Muscle of arm (tissue), 14 donors: ENCODE data around the gene MMADHC. TPM values are rescaled to one million over a fixed set of nuclear protein-coding genes. Genes with fewer than 3 reads are reported as not detected.

Experiments used
- DNase-seq: peaks from one replicate; pipeline ENCODE4 v3.0.0-alpha.2; 2013
- long read RNA-seq, 11 donors: transcript quantifications; one replicate each; lab custom pipeline, GENCODE V29; 2026
- polyA plus RNA-seq, 12 donors: library from polyadenylated mRNA; unstranded; fragments of 120-200 nt; gene quantifications; one replicate each; pipeline ENCODE4 v1.2.1, GENCODE V29; 2013; ENCODE audit not compliant: insufficient read length in 12 of 12

MMADHC gene
- 100 to 1,000 TPM in 9 of 12 donors, 10 to 100 TPM in 2, not detected in 1; 68.1 to 132 (median 114) TPM for polyA plus RNA-seq
- long read RNA-seq, donor 1, transcript MMADHC-201 (8 exons, 1,436 nt), result major isoform, 45 of 54 reads
- long read RNA-seq, donor 1, partial matches to known transcripts, result 5 of 54 reads
- long read RNA-seq, donor 1, other reads (novel, unspliced or antisense), result 0 of 54 reads
- long read RNA-seq, donor 2, transcript MMADHC-201 (8 exons, 1,436 nt), result major isoform, 79 of 82 reads
- long read RNA-seq, donor 2, partial matches to known transcripts, result 0 of 82 reads
- long read RNA-seq, donor 2, other reads (novel, unspliced or antisense), result 0 of 82 reads
- long read RNA-seq, donor 3, transcript MMADHC-201 (8 exons, 1,436 nt), result major isoform, 25 of 29 reads
- long read RNA-seq, donor 3, partial matches to known transcripts, result 0 of 29 reads
- long read RNA-seq, donor 3, other reads (novel, unspliced or antisense), result 0 of 29 reads
- long read RNA-seq, donor 4, transcript MMADHC-201 (8 exons, 1,436 nt), result major isoform, 19 of 20 reads
- long read RNA-seq, donor 4, partial matches to known transcripts, result 0 of 20 reads
- long read RNA-seq, donor 4, other reads (novel, unspliced or antisense), result 0 of 20 reads
- long read RNA-seq, donor 5, transcript MMADHC-201 (8 exons, 1,436 nt), result major isoform, 72 of 85 reads
- long read RNA-seq, donor 5, transcript MMADHC-203 (7 exons, 1,726 nt), result minor isoform, 8 of 85 reads
- long read RNA-seq, donor 5, partial matches to known transcripts, result 5 of 85 reads
- long read RNA-seq, donor 5, other reads (novel, unspliced or antisense), result 0 of 85 reads
- long read RNA-seq, donor 6, transcript MMADHC-201 (8 exons, 1,436 nt), result major isoform, 20 of 24 reads
- long read RNA-seq, donor 6, partial matches to known transcripts, result 0 of 24 reads
- long read RNA-seq, donor 6, other reads (novel, unspliced or antisense), result 0 of 24 reads
- long read RNA-seq, donor 7, transcript MMADHC-201 (8 exons, 1,436 nt), result major isoform, 32 of 42 reads
- long read RNA-seq, donor 7, partial matches to known transcripts, result 6 of 42 reads
- long read RNA-seq, donor 7, other reads (novel, unspliced or antisense), result 0 of 42 reads
- long read RNA-seq, donor 8, transcript MMADHC-201 (8 exons, 1,436 nt), result major isoform, 60 of 61 reads
- long read RNA-seq, donor 8, partial matches to known transcripts, result 0 of 61 reads
- long read RNA-seq, donor 8, other reads (novel, unspliced or antisense), result 0 of 61 reads
- long read RNA-seq, donor 9, transcript MMADHC-201 (8 exons, 1,436 nt), result major isoform, 29 of 32 reads
- long read RNA-seq, donor 9, partial matches to known transcripts, result 0 of 32 reads
- long read RNA-seq, donor 9, other reads (novel, unspliced or antisense), result 0 of 32 reads
- long read RNA-seq, donor 10, transcript MMADHC-201 (8 exons, 1,436 nt), result major isoform, 55 of 63 reads
- long read RNA-seq, donor 10, partial matches to known transcripts, result 5 of 63 reads
- long read RNA-seq, donor 10, other reads (novel, unspliced or antisense), result 0 of 63 reads
- long read RNA-seq, donor 11, transcript MMADHC-201 (8 exons, 1,436 nt), result major isoform, 46 of 57 reads
- long read RNA-seq, donor 11, transcript MMADHC-203 (7 exons, 1,726 nt), result minor isoform, 5 of 57 reads
- long read RNA-seq, donor 11, partial matches to known transcripts, result 6 of 57 reads
- long read RNA-seq, donor 11, other reads (novel, unspliced or antisense), result 0 of 57 reads

DNA sequence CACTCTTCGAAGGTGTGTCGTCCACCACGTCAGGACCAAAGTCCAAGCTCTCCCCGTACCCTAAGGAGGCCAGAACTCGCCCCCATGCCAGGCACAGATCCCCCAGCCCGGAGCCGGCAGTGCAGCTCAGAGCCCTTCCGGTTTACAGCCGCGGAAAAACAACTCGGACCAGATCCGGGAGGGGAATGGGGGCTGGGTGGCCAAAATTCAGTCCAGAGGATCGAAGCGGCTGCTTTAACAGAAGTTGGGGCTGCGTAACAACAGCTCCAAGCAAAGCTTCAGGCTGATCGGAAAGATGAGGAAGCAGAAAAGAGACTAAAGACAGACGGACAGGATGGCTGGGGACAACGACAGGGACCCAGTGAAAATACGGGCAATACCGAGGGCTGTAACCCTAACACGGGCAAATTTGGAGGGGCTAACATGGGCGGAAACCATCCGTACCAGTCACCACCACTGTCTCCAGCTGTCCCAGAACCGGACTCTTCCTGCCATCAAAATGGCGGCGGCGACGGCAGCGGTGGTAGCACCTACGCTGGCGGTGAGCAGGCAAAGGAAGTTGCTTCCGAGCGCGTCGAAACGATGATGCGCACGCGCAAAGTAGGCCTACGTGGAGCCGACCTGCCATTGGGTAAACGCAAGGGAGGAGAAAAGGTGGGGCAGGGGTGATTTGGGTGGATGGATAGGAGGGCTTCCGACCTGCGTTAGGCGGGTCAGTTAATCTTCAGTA lies at the start of gene MMADHC:
Gene MMADHC, minus strand, starts transcription at position 556 of the 730 bp plus-strand sequence. CDS start 678 bp downstream, outside the sequence.
- peak; percentile 95 for DNase-seq

DNA sequence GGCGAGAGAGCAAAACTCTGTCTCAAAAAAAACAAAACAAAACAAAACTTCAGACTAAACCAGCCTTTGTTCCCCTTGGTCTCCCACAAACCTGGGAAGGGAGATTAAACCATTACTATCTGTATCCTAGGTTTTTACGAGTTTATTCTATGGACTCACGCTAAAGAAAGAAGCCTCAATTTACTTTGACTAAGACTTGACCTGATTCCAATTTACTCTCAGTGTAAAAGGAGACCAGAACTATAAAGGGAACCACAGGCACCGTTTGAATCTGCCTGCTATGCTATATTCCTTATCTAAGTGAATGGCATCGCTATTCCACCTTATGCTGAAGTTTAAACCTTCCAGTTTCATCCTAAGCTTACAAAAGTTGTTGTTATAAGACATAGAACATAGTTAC lies 46.5 kb upstream of the MMADHC start:
- DNase-seq, result no peak

DNA sequence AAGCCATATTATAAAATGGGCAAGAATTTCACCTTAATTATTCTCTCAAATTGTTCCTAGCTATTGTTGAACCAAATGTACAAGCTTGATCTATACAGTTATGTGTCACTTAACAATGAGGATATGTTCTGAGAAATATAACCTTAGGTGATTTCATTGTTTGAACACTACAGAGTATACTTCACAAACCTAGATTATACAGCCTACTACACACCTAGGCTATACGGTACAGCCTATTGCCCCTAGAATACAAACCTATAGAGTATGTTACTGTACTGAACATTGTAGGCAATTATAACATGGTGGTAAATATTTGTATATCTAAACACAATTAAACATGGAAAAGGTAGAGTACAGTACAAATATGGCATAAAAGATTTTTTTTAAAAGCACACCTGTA lies 42.9 kb upstream of the MMADHC start:
- DNase-seq, result no peak

DNA sequence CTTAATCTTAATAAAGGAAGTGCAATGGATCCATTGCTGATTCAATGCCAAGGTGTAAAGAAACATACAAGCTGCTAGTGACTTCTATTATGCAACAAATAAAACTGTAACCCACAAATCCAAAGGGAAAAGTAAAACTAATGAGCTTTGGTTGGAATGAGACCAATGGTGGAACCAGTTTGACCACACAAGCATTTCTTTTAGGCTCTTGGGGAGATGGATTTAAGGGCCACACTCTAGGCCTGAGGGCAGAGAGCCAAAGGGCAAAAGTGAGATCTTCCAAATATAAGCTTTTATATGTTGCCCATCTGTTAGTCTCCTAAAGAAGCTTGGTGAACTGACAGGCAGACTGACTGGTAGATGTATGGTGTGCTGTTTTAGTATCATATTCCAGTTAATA lies 41.5 kb upstream of the MMADHC start:
- DNase-seq, result no peak

DNA sequence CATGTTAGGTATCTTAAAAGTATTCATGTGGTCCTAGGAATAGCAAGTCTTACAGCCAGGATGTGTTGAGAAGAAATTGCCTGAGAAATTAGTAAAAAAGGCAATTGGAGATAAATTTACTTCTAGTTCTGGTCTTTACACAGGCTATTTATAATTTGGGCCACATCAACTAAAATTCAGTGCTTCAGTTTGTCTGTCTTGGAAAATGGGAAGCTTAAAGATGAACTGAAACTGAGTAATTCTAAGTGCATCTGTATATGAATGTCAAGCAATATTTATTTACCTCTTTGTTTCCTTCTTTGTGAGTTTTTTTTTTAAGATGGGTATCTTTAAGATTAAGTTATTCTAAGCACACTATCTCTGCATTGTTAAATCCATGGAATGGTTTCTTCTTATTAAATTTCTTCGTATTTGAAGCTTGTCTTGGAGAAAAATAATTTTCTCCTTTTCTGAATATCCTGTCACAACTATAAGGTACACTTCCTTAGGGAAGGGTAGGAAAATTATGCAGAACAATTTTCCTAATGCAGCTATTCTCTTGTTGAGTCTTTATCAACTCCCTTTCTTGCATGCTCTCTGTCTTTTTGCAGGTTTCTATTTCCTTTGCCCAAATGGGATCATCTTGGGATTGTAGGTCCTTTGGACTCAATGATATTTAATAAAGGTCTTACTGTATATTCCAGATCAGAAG lies 39.7 kb upstream of the MMADHC start:
- DNase-seq, result no peak

DNA sequence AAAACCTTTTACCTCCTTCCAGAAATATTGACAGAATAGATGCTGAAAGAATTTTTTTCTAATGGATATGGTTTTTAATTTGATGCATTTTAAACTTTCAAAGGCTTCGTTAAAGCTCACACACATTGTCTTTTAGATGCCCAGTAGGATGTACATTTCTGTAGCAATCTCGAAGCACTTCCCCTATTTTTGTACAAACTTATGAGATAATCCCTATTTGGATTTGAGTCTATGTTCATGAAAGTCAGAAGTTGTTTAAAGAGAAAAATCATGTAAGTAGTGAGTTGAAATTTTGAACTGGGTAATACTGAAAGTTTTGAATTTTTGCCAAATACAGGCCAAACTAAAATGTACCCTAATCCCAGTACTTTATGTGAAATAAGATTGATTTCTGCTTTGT lies 38.1 kb upstream of the MMADHC start:
- no peak for DNase-seq

DNA sequence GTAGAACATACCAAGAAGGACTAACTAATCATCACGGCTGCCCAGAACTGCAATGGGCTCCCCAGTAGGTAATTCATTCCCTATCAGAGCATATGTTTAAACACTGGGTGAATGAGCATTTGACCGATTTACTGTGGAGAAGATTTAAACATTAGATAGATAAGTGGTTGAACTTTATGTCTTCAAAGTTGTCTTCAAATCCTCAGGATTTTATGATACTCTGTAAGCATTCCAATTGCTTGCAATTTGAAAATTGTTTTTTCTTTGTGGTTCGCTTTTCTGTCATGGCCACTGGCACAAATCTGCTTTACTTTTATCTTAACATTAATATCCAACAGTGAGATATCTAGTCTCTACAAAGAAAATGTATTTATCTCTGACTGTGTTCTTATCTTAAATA lies 37.7 kb upstream of the MMADHC start:
- DNase-seq, result no peak

DNA sequence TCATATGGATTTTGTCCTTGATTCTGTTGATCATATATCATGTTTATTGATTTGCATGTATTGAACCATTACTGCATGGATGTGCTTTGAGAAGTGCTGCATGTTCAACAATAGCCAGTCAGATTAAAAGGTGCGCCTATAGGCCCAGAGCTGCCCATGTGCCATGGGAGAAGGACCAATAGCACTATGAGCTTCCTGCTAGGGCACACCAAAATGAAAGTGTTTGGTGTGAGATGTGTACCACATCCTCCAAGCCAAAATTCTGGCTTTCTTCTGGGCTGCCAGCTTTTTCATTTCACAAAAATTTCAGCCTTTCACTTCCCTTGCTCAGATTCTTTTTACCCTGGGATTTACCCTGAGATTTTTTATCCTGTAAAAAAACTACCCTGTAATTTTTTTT lies 34.8 kb upstream of the MMADHC start:
- DNase-seq, result no peak

DNA sequence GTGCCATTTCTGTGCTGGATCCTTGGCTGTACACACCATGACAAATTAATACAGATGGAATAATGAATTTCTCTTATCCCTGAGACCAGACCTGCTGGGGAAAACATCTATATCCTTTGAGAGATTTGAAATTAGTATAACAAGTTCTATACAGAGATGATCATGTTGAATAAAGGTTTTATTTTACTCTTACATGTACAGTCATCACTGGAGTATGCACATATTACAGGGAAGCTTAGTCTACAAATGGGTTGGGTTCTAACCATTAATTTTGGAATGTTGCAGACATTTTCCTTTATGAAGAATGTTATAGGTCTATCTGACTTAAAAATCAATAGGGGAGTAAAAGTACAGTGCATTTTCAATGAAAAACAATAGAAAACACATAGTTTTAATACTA lies 29.9 kb upstream of the MMADHC start:
- no peak for DNase-seq

DNA sequence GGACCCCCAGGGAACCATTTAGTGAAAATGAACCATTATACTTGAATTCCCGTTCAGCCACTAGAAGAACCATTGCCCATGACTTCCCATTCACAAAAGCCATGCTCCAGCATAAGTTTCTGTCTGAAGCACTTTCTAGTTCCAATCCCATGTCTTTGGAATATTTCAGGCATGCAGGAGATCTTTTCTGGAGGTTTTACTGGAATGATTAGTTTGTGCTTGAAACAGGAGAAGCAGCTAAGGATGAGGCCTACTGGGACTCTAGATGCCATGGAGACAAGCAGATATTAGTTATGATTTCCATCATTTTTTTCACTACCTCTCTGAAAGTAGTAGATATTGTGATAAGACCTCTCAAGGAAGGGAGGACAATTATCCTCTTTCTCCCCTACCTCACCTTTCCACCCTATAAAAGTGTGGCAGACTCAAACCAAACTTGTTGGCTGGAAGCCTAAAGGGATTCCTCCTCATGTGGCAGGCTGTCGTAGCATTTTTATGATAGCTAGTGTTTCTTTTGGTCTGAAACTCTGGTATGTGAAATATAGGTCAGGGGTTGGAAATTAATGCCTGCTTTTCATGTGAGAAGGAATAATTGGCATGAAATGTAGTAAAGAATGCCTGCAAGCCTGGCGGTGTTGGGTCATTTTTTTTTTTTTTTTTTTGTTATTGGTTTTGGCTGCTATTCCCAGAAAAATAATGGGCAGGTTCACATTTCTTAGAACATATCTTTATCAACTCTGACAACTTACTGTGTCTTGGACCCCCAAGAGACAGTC lies 29.3 kb upstream of the MMADHC start:
- no peak for DNase-seq

DNA sequence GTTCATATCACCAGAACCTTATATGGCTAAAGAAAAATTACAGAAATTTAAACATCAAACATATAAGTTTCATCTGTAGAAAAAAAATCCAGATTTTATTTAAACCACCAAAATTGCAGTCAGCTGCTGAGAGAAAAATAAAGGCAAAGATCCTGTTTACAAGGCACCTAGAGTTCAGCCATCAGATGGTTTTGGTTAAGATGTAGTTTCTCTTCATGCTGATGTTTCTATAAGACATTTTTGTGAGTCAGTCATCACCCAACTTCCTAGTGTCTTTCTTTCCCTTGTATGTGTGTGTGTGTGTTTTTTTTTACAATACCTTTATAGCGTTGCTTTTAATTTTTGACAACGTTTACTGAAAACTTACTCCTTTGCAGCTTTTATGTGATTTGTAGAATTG lies 26.1 kb upstream of the MMADHC start:
- no peak for DNase-seq

DNA sequence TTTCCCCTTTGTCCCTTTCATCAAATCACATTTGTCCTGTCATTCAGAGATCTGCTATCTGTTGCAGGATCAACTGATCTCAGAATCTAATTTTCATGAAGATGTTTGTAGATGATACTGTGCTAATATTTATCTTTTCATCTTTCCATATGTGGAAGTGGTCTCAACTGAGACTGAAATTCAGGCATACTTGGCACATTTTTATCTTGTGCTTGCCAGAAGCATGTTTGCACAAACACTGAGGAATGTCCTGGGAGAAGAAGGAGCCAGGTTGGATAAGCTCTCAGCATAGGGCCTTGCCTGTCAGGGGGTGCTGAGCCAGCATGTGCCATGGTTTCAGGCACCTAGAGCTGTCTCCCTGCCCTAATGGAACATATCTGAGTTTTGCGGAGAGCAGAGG lies 24.5 kb upstream of the MMADHC start:
- no peak for DNase-seq

DNA sequence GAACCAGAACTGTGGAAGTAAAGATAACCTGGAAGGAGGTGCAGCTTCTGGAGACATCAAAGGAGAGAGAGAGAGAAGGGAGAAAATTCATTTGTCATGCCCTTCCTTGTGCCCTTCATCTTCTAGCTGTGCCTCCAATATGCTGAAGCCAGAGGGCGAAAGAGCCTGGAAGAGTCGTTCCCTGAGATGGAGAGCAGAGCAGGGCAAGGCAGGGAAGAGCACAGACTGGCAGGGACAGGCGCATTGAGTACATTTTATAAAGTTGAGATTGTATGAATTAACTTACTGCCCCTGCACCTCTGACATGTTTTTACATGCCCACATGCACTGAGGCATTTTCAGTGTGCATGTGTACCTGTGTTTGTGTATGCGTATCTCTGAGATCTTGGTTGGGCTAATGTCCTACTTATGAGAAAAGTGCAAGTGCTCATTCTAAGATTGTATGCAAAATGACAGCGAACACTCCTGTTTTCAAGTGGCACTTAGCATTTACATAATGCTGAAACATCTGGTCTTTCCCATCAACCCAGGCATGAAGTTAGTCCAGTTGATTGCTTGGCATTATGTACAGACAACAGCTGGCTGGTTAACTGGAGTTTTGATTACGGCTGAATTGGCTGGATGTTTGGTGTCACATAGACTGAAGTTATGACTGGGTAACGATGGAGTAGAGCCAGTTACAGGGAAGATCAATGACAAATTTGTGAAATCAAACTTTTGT lies 23.7 kb upstream of the MMADHC start:
- no peak for DNase-seq

DNA sequence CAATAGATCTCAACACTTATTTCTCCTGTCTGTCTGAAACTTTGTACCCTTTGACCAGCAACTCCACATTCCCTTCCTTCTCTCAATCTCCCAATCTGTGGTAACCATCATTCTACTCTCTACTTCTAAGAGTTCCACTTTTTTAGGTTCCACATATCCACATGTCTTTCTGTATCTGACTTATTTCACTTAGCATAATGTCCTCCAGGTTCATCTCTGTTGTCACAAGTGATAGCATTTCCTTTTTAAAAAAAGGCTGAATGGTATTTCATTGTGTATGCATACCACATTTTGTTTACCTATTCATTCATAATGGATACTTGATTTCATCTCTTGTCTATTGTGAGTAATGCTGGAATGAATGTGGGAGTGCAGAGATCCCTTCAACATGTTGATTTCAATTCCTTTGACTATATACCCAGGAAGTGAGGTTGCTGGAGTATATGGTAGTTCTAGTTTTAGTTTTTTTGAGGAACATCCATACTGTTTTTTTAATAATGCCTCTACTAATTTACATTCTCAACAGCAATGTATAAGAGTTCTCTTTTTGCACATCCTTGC lies 18.8 kb upstream of the MMADHC start:
- no peak for DNase-seq

DNA sequence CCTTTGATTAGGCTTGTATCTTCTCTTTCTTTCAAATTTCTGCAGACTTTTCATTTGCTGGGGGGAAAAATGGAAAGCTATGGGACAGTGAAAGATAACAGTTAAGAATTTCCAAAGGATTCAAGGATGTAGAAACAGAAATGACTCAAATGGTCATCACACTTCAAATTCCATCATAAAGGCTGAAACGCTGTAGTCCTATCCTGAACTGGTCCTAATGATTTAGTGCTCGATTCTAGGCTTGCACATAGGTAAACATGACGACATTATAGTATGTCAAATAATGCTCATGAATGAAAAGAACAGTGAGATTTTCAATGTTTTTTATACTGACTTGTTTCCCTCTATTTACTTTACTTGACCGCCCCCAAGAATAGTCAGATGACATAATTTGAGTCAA lies 15.7 kb upstream of the MMADHC start:
- no peak for DNase-seq

DNA sequence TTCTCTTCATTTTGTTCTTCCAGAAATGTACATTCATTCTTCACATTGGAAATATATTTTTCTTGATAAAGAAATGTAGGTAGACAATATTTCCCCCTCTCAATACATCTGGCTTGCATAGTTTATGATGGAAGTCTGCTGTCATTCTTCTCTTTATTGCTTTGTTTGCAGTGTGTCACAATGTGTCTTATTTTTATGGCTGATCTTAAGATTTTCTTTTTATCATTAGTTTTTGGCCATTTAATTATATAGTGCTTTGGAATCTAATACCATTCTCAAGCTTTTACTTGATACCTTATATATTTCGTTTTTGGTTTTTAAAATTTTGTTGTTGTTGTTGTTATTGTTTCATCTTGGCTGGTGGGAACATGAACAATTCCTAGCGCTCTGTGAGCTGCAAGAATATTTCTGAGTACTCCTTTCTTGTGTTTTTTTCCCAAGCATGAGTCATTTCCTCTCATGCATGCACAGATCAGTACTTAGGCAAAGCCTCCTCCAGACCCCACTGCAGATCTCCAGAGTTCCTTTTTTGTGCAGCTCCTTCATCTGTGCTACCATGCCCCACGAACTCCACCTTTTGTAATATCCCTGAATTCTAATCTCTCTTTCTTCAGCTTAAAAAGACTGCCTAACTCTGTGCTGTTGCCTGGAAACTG lies 13.7 kb upstream of the MMADHC start:
- no peak for DNase-seq

DNA sequence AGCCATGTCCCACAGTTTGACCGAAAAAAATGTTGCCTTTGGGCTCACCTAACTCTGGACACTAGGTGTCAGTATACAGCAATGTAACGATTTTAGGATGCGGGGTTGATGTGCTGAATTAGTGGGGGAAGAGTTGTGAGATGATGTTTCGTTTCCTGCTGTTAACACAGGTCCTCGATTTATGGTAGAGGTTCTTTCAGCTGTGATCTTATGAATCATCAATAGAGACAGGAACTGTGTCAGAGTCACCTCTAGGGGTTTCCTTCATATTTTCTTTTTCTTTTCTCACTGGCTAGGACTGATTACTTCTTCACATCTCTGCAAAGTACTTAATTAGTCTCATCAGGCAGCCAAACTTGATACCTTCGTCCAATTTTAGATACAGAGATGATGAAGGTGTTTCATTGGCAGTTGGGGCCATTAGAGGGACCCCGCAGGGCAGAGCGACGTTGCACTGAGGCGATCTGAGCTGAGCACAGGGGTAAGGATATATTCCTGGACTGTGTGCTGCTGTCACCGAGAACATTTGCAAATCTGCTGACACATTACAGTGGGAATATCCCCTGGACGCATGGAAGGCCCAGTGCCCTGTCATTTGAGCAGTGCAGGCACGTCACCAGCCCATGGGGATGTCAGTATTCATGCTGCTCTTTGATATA lies 10.2 kb upstream of the MMADHC start:
- DNase-seq, result peak; percentile 81
